GM19099 (cell line): ENCODE results near the gene STOML2.

Experiments used
- POLR2A ChIP-seq: IDR thresholded peaks from 3 replicates; pipeline ENCODE4 v1.6.1; 2011; ENCODE audit warnings: low read depth; ENCODE audit not compliant: insufficient read length; ENCODE audit errors: extremely low read depth

Gene STOML2

DNA sequence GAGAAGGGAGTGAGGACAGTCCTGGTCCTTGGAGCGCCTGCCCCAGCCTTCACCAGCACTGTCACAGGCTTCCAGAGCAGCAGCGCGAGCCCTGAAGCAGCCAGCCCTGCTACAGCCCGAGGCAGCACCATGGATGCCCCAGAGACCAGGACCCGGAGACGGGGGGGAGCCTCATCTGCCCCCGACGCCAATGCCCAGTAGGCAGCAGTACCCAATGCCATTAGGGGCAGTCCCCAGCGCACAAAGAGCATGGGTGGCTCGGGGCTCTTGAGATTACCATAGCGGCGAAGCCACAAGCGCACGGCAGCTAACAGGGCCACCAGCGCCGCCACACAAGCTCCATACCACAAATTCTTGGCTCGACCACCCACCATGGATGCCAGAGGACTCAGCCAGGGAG lies 11.4 kb downstream of the STOML2 start:
- no peak for TF ChIP-seq POLR2A

DNA sequence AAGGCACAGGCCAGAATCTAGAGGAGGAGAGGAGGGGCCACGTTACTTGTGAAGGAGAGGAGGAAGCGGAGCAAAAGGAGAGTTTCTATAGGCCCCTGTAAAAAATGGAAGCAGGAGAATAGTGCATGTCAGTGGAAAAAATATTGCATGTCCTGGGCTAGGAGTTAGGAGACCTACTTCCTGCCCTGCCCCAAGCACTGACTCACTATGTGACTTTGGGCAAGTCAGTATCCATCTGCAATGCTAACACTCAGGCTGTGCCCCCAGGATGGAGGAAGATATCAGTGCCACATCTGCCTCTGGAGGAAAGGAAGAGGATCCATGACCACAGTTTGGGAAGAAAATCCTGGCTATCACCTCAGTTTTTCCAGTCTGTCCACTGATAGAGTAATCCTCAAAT lies 13.5 kb downstream of the STOML2 start:
- TF ChIP-seq POLR2A, result no peak

DNA sequence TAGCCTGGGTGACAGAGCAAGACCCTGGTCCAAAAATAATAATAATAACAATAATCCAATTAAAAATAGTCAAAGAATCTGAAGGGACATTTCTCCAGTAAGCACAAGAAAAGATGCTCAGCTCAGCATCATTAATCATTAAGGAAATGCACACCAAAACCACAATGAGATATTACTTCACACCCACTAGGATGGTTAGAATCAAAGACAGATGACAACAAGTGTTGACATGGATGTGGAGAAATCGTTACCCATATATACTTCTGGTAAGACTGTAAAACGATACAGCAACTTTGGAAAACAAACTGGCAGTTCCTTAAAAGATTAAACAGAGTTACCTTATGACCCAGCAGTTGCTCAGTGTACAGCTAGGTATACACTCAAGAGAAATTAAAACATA lies 17.9 kb downstream of the STOML2 start:
- no peak for TF ChIP-seq POLR2A

DNA sequence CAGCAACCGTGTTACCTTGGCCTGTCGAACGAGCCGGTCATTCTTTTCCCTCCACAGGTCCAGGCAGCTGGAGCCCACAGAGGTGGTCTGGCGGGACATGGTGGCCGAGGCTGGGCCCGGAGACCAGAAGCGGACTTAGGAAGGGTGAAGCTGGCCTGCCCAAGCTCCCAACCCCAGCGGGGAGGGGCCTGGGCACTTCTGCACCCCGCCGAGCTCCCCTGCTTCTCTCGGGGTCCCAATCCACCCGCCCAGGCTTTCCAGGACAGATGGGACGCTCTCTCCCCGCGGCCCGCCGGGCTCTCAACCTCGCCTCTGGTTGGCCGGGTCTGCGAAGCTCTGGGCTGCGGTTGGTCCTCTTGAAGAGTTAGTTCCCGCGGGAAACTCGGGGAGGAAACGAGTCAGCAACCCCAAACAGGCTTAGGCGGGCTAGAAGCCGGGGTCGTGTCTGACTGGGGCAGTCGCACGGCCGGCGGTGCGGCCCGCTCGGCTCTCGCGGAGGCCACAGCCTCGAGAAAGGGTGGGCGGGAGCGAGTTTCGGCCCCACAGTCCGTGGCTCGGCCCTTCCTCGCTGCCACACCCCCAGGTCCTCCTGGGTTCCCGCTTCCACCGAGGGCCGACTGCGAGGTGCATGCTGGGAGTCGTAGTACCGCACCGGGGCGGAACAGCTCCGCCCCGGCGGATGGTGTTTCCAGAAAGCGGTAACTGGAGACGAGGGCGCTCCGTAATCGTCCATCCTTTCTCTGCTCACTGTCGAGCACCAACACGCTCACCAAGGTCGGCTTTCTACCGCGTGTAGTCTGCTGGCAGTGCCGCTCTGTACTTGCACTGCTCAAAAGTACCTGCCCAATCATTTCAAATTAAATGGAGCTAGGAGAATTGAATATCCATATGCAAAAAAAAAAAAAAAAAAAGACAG lies 23.2 kb downstream of the STOML2 start, which contains the start of gene FANCG:
TSS of gene FANCG (minus strand) at position 517 of the 916 bp plus-strand sequence. CDS start at position 99, 418 bp downstream.
- TF ChIP-seq POLR2A, result peak; percentile 69

DNA sequence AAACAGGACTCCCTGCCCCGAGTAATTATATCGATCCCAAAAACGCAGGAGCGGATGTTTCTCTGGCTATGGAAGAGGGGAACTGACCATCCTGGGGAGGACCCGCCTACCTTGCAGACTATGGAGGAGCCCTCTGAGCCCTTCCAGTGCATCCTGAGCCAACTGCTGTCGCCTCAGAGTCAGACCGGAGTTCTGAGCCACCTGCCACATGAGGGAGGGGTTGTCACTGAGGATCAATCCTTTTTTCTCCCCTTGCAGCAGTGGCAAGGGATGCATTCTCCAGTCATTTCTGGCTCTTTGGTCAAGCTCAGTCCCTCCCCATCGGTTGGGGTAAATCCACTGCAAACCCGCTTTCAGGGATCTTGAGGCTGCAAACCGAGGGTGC lies 23.9 kb downstream of the STOML2 start:
- TF ChIP-seq POLR2A, result no peak

DNA sequence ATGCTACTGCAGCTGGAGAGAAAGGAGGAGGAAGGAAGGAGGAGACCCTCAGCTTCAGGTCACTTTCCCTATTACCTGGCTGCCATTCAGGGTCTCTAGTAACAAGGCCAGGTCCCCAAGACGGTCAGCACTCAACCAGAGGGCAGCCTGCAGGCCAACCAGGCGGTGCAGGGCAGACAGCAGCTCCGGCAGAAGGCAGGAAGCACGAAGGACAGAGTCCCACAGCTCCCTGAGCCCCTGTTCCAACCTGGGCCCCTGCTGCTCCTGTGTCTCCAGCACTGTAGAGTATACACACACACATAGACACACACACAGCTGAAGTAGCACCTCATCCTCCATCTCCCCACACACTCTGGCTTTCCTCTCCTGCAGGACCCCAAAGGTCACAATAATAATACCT lies 24.9 kb downstream of the STOML2 start:
- no peak for TF ChIP-seq POLR2A

DNA sequence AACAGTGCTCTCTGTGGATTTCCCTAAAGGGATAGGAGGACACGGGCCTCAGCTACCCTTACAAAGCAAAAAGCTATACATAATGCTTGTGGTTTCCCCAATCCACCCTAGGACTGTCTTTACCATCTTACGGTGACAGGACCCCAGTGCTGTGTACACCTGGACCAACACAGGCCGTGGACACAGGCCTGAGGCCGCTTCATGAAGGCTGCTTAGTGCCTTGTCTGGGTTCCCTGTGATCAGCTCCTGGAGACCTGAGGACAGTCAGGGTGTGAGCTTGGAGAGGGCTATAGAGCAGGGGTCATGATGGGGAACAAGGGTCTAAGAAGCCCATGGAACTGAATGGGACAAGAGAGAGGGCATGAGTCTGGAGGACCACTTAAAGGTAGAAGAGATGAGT lies 26.1 kb downstream of the STOML2 start:
- no peak for TF ChIP-seq POLR2A

DNA sequence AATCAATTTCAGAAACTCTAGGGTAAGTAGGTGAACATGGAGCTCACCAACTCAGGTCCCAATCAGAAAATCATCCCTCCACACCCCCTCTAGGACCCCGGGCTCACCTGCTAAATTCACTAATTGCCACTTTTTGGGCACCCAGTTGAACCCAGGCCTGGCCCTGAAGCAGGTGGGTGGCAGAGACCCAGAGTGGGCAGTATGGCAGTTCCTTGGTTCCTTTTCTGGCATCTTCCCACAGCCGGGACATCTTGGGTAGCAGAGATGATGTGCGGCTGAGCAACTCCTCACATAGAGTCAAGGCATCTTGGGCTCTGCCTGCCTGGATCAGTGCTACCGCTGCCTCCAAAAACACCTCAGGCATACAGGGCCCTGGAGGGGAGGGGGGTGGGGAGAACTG lies 27.6 kb downstream of the STOML2 start:
- TF ChIP-seq POLR2A, result no peak

DNA sequence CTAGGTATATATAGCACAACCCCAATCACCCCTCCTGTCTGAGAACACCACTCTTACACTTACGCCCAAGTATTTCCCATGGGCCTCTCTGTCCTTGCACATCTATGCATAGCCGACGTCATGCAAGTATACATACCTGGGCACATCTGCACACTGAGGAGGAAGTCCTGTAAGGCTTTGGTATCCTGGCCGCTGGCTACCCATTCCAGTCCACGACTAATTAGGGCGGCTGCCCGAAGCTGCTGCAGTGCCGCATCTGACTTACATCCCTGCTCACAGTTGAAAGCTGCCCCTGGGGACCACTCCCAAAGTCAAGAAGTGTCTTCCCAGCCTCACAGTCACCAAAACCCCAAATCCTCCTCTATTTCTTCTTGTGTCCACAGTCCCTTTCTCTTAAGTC lies 28.1 kb downstream of the STOML2 start:
- no peak for TF ChIP-seq POLR2A

DNA sequence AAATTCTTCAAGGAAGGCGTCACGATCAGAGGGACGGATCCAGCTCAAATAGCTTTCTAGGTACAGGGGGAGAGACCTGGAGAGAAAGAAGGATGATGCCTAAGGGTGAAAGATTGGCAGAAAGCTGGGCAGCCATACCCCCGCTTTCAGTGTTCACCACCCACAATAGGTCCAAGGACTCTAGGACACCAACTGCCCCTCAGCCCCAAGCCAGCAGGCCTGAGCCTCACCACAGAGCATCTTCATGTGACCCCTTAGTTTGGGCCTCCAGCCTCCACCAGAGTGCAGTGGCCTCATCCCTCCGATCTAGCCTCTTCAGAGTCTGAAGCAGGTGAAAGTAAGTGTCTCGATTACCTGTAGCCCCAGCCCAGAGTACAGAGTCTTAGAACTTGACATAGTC lies 28.8 kb downstream of the STOML2 start:
- TF ChIP-seq POLR2A, result no peak

DNA sequence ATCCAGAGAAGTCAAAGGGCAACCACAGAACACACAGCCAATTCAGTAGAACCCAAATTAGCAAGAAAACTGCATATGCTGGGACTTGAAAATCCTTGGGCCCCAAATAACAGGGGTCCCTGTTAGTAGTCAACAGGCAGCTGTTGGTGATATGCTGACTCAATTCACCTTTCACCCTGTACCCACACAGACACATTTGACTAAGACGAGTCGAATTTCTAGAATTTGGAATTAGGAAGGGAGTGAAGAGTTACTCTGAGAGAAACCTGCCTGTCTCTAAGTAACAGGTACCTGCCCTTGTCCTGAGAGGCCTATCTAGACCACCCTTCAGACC lies 29.7 kb downstream of the STOML2 start:
- no peak for TF ChIP-seq POLR2A

DNA sequence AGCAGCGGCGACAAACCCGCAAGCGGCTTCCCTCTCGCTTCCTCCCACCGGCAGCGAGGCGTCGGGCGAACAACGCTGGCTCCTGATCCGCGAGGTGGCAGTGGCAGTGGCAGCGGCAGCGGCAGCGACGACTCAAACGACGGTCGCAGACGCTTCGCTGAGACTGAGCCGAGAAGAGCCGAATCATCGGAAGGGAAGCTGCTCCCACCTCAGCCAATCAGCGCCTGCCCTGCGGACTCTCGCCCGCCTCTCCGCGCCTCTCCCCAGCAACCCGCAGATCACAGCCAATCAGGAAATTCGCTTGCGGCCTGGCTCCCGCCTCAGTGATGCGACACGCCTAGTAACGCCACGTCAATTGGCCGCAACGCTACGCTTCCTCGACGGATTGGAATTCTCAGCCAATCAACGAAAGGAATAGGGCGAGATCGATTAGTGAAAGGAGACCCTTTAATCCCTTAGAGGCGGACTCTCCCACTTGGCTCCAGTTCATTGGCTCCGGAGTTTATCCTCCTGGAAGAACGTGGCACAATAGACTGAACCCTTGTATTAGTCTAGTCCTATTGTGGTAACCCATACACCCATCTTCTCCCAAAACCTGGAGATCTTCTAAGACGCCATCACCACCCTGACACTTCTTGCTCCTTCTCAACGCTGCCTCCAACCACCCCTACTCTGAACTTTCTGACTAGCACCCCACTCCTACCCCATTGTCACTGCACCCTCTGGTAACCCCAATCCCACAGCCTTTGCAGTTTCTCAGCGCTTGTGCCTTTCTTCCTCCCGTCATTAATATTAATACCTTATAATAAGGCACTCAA lies 30.3 kb downstream of the STOML2 start, which contains the start of gene VCP:
TSS of gene VCP (minus strand) at position 165 of the 818 bp plus-strand sequence. CDS start 272 bp downstream, outside the sequence.
- peak; percentile 94 for TF ChIP-seq POLR2A

DNA sequence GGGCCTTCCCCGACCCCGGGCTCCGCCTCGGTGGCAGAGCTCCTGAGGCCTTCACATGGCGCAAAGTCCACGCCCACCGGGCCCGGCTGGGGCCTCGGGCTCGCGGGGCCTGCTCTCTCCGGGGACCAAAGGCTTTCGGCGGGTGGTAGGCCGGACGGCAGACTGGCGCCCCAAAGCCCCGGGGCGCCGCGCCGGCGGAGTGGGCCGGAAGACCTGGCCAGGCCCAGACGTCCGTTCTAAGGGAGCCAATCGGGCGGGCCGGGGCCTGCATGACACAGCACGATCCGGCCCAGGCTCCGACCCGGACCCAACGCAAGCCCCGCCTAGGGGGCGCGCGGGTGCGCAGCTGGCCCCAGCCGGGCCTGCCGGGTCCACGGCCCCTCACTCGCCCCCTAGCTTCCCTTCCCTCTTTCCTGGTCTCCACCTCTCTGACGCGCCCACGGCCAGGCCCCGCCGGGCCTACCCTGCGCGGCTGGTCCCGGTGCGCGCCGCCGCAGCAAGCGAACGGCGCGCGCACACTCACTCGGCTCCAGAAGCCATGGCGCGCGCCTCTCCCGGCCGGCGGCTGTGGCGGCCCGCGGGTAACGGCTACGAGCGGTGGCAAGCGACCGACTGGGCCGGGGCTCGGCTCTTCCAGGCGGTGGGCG lies 31.0 kb downstream of the STOML2 start:
- peak; percentile 70 for TF ChIP-seq POLR2A

DNA sequence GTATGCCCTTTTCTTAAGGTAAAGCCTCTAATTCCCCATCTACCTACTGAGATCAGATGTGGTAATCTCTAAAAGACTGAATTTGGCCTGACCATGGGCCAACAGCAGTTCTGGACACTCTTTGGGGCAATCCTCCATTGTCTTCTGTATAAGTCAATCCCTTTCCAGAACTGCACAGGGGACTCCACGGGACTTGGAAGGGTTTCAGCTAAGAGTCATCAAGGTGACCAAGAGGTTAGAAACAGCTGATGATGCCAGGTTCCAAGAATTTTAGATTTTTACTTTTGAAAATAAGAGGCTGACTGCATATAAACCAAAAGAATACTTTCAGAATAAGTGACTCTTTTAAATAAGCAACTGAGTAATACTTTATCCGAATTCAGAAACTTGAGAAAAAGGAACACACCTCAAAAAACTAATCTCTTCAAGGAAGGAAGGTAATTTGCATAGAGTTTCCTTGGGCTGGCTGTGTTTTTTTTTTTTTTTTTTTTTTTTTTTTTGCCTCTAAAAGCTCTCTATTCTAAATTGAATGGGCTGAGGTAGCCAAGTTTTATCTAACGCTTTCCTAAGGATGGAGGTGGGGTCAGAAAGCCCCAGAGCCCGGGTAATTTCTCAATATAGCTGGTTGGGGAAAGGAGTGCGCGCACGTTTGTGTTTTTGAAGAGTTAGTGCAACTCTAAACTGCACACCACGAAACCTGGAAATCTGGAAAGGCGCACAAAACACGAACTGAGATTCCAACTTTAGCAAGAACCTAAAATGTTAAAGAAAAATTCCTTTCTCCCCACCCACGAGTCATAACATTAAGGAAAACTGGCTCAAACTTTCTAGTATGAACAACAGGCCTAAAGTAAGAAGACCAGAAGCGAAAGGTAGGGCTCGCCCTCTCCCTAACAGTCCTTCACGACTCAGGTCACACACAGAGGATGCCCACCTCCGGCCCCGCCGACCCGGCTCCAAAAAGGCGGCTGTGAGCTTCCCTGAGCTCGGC lies 31.8 kb downstream of the STOML2 start:
- TF ChIP-seq POLR2A, result no peak
